Stimulated activated CD4-positive, alpha-beta T cell treated with anti-CD3 and anti-CD28 coated beads, Interleukin-1b, Interleukin-23, amount 100 ng/mL, for 24 hours (primary cell): Measurements from ENCODE around the gene METAP1.
"Not testable (repeated sequence)": the region's sequence is repeated elsewhere in the genome, so short reads cannot be mapped to it uniquely, and the experiment has no call there.

ENCODE experiments used
- DNase-seq, 4 experiments: peaks; one replicate each; pipeline ENCODE4 v3.0.0-alpha.2; 2020; ENCODE audit warnings: low read depth in 4 of 4, low spot score in 1 of 4

The METAP1 gene

DNA sequence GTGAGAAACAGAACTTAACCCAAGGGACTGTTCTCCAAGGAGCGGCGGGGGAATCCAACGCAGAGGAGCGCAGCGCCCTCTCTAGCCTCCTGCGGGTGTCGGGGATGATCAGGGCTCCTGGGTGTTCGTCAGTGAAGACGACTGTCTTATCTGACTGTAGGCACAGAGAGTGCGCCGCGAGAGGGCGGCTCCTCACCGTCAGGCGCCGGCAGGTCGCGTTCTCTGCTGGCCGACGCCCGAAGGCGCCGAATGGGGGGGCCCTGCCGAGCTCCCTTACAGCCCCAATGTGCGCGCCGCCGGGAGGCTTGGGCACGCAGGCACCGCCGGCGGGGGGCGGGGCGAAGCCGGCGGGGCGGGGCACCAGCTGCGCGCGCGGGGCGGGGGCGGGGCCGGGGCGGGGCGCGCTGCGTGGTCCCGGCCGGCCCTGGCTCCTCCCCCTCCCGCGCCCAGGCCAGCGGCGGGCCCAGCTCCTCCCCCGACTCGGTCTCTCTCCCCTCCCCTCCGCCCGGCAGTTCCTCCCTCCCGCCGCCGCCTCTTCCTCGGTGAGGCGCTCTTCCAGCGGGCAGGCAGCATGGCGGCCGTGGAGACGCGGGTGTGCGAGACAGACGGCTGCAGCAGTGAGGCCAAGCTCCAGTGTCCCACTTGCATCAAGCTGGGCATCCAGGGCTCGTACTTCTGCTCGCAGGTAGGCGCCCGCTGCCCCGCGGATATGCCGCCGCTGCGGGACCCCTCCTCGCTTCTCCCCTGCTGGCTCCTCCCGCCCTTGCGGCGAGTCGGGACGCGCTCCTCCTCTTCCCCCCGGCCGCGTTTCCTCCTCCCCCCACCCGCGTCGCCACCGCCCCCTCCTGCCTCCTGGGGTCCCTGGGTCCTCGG, at the start of gene METAP1:
Gene METAP1 (plus strand): TSS at position 539 of the 873 bp plus-strand sequence. CDS start 33 bp downstream, at position 572.
- peak; percentile 87 to 93 (median 90) for DNase-seq

DNA sequence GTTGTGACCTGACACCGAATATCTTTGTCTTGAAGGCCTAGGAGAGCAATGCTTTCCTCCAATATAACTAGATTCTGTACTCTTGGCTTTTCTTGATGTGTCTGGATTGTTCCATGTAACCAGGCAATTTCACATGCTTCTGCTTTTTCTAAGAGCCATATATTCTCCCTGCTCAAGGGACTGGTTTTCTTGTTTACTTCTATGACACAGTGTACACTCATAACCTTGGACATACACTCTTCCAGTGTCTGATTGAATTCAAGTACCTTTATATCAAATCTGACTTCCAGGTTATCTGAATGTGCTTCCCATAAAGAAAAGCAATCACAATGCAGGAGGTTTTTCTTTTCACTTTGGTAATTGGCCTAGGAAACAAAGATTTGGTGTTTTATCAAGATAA, 49.2 kb upstream of the METAP1 start:
- DNase-seq, result no peak

DNA sequence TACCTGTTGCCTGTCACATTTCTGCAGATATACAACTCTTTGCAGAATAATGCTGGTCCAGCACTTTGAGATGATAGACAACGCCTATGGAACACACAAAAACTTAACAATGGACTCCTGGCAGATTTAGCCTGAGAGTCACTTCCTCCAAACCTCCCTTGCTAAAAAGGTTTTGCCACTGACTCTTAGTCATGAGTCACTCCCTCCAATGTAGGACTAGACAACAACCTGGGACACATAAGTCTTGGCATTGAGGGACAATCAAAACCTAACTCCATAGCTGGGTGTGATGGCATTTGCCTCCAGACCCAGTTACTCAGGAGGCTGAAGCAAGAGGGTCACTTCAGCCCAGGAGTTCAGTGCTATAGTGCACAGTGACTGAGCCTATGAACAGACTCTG, 44.6 kb upstream of the METAP1 start:
- DNase-seq, result no peak

DNA sequence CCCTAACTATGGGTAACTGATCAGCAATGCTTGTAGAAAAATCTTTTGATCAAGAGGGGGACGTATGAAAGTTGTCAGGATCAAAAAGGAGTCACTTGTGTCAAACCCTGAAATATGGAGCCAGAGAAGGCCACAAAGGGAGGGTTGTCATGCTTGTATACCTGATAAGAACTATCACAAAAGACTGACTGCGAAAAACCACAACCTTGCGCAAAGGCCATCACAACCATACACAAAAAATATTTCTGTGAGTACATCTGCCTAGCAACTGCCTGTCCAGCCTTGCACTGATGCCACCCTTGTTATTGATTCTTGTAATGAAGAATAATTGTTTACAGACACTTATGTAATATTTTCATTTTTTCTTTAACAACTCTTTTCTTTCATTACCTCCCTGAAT, 43.8 kb upstream of the METAP1 start:
- no peak for DNase-seq

DNA sequence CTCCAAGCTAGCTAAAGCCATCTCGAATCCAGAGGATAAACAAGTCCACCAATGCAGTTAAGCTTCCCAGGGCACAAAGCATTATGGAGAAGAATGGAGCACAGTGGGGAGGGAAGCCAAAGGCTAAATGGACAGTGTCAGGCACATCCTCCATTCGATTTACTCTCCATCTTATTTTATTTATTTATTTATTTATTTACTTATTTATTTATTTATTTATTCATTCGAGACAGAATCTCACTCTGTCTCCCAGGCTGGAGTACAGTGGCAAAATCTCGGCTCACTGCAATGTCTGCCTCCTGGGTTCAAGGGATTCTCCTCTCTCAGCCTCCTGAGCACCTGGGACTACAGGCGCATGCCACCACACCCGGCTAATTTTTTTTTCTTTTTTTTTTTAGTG, 40.3 kb upstream of the METAP1 start:
- DNase-seq, result no peak

DNA sequence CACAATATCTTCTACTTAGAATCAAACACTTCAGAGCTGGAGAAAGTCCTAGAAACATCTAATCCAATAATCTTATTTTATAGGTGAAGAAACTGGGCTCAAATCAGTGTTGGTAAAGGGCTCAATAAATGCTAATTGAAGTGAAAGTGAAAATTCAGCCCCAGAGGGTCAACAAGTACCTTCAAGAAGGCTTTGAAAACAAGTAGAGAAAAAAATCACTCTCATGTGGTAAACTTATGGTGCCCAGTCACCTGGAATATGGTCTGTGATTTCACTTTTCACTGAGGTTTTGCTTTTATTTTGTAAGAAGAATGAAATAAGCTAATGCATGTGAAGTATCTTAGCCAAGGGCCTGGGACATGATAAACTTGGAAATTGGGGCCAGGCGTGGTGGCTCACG, 37.5 kb upstream of the METAP1 start:
- DNase-seq, result no peak

DNA sequence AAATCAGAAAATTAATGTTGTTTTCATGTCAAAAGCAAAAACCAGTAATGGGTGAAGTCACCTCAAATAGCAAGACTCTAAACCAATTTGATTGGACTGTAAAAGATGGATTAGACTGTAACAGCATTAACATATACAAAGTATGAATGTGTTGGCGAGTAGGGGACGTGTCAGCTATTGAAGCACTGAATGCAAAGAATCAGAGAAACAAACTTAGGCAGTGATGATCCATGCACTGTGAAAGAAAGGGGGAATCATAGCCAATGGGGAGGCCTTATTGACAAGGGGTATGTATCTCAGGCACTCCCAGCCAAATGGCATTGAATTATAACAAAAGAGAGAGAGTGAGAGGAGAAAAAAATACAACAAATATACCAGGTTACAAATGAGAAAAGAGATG, 36.1 kb upstream of the METAP1 start:
- no peak for DNase-seq

DNA sequence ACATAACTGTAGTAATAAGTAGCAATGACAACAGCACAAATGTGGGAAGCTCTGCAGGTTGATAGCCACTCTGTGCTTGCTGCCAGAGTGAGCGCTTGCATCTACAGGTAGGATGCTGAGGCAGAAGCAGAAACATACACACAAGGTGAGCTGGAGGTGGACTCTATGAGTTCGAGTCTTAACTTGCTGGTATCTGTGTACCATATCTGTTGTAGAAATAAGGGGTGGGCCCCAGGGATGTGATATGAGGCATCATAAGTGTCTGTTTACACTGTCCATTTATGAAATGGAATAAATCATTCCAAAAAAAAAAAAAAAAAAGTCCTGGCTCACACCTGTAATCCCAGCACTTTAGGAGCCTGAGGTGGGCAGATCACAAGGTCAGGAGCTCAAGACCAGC, 33.8 kb upstream of the METAP1 start:
- DNase-seq, result no peak

DNA sequence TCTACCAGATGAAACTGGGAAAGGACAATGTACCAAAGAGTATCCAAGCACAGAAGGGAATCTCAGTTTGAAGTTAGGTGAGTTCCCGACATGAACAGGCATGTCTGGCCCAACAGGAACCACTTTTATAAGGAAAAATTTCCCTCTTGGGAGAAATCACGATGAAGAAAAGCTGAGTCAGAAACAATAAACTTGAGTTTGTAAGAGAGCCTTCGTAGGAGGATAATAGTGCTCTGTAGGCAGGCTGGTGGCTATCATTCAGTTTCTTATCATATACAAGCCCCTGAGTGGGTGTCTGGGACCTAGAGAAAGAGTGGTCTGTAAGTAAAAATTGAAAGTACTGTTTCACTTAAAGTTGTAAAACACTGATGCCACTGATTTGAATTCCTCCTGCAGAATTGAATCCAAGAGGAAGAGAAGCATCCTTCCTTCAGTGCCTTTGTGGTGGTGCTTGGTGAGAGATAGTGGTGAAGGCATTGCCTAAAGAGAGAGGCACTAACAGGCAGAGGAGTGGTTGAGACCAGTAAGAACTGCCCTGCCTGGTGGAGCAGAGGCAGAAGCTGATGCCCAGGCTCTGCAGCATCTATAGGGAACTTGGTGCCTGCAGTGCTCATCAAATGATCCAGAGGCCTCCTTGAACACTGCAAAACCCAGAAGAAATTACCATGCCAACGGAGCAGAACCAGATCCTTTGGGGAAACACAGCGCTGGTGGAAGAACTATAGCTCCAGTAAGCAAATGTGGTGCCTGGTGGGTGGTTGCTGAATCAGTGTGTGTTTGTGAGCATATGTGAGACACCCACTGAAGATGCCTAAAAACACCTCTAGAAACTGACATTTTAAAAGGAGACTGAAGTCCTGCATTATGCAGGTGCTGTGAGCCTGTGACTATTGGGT, 31.7 kb upstream of the METAP1 start:
- no peak for DNase-seq

DNA sequence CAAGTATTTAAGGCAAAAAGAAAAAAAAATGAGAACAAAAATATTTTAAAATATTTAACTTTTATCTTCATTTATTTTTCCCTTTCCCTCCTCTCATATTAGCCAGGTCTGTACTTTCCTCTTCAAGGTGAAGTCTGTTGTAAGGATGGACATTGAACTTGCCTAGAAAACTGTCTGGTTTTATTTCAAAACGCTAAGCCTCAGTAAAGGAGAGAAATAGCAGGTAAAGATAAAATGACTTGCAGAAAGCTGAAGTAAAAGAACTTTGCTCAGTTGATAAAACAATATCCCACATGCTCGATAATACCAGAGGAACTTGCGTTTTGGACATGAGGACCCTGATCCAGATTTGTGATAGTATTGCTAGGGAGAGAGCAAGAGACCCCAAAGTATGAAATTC, 28.6 kb upstream of the METAP1 start:
- no peak for DNase-seq

DNA sequence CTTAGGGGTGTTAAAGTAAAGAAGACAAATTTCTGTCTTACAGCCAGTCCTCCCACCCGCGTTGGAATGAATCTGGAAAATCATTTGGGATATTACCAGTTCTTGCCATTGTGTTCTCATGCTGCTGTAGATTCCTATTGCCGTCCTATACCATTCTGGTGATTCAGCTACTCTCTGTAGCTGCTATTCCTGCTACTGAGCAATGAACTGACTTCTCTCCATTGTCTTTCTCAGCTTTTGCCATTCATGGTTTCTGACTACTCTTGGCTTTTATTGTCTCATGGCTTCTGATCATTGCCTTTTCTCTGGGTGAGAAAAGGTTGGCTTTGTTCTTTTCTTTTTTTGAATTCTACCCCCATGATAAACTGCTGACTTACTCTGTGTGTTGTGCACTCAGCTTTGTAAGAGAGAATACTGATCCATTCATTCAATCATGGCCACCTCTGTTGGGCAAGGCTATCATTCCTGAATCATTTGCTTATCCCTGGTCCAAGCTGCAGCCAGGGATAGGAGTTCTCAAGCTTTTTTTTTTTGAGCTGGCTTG, 27.7 kb upstream of the METAP1 start:
- DNase-seq, result no peak

DNA sequence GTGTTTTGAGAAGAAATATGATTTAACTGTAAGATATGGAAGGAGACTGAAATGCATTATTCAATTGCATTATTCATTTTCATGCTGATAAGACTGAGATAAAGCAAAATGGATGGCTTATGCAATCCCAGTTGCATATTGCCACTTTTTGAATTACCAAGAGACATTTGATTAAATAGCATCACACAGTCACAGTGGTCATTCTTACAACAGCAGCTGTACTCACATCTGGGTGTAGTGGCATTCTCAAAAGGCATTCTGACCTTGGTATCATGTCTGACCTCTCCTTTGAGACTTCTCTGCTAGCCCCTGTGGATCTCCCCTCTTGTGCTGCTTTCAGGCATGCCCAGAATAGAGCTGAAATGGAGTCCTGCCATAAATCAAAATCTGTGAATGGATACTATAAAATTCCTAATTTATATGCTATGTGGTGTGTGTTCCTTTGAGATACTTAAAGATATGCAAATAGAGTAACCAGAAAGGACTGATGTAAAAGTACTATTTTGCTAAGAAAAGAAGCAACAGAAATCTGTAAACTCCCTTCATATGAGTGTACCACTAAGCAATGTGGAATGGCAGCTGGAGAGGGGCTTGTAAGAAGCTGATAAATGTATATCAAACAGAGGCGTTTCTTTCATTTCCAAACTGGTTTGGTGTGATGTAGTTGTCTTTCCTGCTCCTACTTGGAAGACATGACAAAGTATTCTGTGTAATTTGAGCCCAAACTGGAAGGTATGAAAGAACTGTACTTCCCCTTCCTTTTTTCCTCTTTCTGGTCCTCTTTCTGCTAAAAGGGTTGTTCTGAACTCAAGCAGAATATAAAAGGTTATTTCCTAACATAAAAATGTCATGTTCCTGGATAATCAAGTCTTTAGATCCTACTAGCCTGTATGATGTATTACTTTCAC, 25.4 kb upstream of the METAP1 start:
- no peak for DNase-seq

DNA sequence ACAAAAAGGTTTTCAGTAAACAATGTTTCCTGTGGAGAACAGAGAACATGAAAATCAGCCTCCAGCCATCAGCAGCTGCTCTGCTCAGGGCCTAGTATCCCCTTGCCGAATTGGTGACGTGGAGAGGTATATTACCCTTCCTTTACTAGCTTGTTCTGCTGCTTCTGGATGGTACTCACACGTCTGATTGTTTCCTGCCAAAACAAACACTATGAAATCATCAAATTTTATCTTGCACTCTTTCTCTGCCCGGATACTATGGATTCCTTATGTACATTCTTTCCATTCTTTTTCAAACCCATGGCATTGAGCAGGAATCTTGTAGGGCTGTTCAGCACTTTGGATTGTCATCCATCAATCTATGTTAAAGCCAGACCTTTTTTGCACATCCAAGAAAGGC, 18.8 kb upstream of the METAP1 start:
- no peak for DNase-seq

DNA sequence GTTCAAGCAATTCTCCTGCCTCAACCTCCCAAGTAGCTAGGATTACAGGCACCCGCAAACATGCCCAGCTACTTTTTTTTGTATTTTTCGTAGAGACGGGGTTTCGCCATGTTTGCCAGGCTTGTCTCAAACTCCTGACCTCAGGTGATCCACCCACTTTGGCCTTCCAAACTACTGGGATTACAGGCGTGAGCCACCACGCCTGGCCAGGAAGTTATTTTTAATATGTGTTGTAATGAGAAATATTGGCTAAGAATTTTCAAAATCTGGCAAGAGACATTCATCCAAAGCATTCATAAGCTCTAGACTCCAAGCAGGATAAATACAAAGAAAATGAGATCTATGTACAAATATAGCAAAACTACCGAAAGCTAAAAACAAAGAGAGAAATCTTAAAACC, 18.0 kb upstream of the METAP1 start:
- DNase-seq, result no peak

DNA sequence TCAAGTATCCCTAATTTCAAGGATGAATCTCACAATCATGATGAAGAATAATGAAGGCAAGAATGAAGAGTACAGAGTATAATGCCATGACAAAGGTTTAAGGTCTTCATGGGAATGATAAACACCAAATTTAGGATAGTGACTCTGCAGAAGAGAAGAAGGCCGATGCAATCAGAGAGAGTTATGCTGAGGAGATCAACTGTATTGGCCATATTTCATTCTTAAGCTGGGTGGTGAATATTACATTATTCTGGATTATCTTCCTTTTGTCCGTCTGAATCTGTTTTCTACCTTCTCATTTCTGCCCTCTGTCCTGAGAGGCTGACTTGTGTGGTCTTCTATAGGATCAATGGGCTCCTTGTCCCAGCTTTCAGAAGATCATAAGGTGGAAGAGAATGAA, 7.8 kb upstream of the METAP1 start:
- DNase-seq, result no peak

DNA sequence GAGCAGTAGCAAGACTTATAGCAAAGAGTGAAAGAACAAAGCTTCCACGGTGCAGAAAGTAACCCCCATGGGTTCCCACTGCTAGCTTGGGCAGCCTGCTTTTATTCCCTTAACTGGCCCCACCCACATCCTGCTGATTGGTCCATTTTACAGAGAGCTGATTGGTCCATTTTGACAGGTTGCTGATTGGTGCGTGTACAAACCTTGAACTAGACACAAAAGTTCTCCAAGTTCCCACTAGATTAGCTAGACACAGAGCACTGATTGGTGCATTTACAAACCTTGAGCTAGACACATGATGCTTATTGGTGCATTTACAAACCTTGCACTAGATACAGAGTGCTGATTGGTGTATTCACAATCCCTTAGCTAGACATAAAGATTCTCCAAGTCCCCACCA, 2.7 kb upstream of the METAP1 start:
- not testable (repeated sequence) for DNase-seq

DNA sequence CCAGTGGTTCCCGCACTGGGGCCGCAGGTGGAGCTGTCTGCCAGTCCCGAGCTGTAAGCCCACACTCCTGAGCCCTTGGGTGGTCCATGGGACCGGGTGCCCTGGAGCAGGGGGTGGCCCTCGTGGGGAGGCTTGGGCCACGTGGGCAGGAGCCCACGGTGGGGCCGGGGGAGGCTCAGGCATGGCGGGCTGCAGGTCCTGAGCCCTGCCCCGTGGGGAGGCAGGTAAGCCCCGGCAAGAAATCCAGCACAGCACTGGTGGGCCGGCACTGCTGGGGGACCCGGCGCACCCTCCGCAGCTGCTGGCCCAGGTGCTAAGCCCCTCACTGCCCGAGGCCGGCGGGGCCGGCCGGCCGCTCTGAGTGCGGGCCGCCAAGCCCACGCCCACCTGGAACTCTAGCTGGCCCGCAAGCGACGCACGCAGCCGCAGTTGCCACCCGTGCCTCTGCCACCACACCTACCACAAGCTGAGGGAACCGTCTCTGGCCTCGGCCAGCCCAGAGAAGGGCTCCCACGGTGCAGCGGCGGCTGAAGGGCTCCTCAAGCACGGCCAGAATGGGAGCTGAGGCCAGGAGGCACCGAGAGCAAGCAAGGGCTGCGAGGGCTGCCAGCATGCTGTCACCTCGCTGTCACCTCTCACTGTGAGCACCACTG, 2.0 kb upstream of the METAP1 start:
- DNase-seq, result no peak

DNA sequence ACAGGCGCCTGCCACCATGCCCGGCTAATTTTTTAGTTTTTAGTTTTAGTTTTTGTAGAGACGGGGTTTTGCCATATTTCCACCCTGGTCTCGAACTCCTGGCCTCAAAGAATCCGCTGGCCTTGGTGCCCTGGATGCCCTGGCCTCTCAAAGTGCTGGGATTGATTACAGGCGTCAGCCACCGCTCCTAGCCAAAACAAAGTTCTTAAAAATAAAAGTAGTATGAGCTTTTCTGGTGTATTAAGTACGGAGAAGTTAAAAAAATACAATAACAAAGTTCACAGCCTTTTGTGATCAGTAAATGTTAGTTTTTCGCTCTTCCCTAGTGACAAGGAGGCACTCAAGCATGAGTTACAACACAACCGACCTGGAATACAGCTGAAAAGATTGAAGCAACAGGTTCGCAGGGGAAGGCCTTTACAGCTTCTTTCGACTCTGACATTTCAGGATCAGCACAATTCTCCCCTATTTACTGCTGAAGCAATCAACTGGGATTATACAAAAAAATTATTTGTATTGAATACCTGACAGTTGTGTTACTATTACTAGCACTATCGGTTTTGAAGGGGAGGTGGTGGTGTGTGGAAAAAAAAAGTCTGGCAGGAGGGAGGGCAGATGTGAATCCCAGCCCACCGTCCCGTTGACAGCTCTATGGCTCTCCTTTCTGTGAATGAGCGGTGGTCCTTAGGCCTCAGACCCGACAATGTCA, 893 bp upstream of the METAP1 start:
- DNase-seq, result no peak

DNA sequence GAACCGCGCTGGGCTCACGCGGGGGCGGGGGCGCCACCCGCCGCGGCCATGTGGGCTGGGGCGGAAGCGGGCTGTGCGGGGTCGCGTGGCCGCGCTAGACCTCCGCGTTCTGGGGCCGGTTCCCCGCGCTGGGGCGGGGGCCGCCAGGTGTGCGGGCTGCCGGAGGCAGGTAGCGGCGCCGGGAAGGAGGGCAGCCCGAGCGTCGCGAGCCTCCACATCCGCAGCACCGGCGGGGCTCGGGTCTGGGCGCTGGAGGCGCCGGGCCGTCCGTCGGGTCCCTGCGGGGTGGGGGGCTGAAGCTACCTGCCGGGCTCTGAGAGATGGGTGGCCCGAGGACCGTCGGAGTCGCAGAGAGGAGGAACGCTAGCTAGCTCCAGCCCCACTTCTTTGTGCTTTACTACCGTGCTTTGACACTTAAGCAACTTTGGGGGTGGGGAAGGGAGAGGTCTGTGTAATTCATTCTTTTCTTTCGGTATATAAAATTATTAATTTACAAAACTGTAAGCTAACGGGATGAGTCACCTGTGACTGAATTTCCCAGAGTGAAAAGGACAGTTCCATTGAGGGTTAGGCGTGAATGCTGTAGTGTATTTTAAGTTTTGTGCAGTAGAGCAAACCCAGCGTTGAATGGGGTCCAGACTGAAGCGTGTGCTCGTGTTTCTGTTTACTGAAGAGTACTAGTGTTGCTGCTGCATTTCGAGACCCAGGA, 689 bp downstream of the METAP1 start:
- DNase-seq, result peak in 1 of 4 experiments; percentile 12
